HTERT RPE-1 (cell line): ENCODE data around the gene NR2C2AP.
"Not testable (repeated sequence)": the region's sequence is repeated elsewhere in the genome, so short reads cannot be mapped to it uniquely, and the experiment has no call there.

Source experiments
- in situ Hi-C: fragments of 300-500 bp; cut with MboI; formaldehyde crosslinking; loops from 4 replicates; pipeline ENCODE4 v1.14.3; 2020; ENCODE audit warnings: low sequenced_read_pairs

NR2C2AP gene

GRCh38 chr19:19203012-19203856 lies at the start of gene NR2C2AP:
Gene NR2C2AP, minus strand, starts transcription at chr19:19203414. Its CDS starts 354 bp downstream, at chr19:19203060.
- in situ Hi-C loops = no loop called here

DNA sequence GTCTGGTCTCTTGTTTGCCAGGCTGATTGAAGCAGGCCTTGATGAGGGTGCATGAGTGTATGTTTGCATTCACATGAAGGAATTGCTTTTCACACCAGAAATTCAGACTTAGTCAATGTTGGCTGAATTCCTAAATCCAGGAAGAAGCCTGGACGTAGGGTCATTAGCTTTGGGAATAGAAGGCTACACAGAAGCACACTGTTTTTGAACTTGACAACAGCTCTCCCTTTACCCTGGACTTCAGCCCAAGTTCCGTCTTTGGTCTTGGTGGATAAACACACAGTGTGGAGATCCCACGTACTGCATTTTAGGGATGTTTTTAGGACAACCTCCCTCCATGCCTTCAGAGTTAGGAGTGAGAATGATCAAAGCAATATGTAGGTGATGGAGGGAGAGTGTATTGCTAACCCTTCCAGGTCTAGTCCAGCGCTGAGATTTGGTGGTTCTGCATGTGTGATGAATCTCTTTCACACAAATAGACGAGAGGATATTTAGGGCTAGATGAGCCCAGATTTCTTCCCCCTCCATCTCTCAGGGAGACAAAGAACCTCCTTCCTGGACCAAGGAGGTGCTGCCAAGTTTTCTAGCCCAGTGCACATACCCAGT lies 47.1 kb upstream of the NR2C2AP start:
- in situ Hi-C loops = no loop called here

GRCh38 chr19:19240476-19240875 lies 37.3 kb upstream of the NR2C2AP start:
- in situ Hi-C loops = no loop called here

GRCh38 chr19:19239675-19240074 lies 36.5 kb upstream of the NR2C2AP start:
- in situ Hi-C loops = no loop called here

DNA sequence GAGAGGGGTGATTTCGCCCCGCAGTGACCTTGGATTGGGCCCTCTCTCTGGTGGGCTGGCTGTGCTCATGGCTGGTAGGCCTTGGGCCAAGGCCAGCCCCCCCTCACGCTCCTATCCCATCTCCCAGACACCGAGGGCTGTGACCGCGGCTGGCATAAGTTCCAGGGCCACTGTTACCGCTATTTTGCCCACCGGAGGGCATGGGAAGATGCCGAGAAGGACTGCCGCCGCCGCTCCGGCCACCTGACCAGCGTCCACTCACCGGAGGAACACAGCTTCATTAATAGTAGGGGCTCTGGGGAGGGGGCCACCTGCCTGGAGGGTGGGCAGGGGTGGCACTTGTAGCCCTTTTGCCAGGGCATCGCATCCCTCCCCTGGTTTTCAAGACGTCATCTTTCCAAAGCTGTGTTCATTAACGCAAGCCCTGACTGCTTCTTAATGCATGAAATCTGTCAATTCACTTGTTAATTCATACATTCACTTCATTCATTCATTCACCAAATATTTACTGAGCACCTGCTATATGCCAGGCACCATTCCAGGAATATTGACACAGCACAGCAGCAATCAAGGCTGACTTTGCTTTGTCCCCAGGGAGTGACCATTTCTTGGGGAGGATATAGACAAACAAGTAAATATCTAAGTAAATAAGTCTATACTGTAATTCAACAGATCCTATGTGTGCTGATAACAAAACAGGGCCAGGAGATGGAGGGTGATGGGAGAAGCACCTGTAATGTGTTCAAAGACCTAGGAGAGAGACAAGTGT lies 35.1 kb upstream of the NR2C2AP start:
- in situ Hi-C loops = no loop called here

GRCh38 chr19:19236173-19236572 lies 33.0 kb upstream of the NR2C2AP start:
- in situ Hi-C loops = no loop called here

DNA sequence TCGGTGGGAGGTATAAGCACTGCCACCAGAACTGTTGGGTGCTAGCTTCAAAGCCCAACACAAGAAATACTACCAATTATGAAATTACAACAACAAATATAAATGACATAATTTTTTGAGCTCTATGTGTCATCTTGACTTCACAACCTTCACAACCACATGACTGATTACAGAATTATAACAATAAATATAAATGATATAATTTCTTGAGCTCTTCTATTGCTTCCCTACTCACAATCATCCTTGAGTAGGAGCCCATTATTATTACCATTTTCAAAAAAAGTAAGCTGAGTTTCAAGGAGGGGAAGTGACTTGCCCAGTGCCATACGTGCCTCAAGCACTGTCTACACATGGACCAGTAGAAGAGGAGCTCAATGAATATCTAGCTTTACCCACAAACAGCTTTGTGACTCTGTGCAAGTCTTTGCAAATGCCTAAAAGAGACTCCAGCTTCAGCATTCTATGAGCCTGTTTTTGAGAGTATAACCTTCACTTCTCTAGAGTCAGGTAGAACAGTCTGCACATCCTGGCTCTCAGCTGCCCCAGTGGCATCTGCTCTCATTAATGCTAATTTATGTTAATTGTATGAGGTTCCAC lies 31.1 kb upstream of the NR2C2AP start:
- in situ Hi-C loops = no loop called here

- in situ Hi-C loops = no loop called here
Observed at GRCh38 chr19:19232261-19232721, 29.1 kb upstream of the NR2C2AP start.

DNA sequence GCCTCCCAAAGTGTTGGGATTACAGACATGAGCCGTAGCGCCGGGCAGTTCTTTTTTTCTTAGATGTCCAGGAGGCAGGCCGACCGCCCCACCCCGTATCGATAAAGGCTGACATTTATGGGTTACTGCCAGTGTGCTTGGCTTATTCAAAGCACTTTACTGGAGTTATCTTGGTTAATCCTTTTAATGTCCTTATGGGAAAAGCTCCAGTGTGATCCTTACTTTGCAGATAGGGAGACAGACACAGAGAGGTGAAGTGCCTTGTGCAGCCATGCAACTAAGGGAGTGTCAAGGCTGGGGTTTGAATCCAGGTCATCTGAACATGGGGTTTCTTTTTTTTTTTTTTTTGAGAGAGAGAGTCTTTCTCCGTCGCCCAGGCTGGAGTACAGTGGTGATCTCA lies 27.8 kb upstream of the NR2C2AP start:
- in situ Hi-C loops = no loop called here

DNA sequence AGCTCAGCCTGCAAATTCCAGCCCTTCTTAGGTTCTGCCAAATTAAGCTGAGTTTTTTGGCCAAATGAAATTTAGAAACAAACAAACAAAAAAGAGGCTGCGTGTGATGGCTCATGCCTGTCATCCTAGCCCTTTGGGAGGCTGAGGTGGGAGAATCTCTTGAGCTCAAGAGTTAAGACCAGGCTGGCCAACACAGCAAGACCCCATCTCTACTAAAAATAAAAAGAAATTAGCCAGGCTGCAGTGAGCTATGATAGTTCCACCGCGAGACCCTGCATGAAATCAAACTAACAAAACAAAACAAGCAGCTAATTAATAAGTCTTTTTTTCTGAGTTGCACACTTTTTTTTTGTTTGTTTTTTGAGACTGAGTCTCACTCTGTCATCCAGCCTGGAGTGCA lies 26.5 kb upstream of the NR2C2AP start:
- in situ Hi-C loops = no loop called here

DNA sequence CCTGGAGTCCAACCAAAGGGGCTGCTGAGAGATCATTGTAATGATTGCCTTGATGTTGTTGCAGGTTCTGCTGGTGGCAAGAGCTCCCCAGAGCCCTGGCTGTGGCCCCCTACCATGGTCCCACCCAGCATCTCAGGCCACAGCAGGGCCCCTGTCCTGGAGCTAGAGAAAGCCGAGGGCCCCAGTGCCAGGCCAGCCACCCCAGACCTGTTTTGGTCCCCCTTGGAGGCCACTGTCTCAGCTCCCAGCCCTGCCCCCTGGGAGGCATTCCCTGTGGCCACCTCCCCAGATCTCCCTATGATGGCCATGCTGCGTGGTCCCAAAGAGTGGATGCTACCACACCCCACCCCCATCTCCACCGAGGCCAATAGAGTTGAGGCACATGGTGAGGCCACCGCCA lies 24.0 kb upstream of the NR2C2AP start:
- in situ Hi-C loops = no loop called here

DNA sequence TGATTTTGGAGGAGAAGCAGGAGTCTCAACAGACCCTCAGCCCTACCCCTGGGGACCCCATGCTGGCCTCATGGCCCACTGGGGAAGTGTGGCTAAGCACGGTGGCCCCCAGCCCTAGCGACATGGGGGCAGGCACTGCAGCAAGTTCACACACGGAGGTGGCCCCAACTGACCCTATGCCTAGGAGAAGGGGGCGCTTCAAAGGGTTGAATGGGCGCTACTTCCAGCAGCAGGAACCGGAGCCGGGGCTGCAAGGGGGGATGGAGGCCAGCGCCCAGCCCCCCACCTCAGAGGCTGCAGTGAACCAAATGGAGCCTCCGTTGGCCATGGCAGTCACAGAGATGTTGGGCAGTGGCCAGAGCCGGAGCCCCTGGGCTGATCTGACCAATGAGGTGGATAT lies 23.4 kb upstream of the NR2C2AP start:
- in situ Hi-C loops = no loop called here

- in situ Hi-C loops = no loop called here
Observed at GRCh38 chr19:19226204-19226603, 23.0 kb upstream of the NR2C2AP start.

DNA sequence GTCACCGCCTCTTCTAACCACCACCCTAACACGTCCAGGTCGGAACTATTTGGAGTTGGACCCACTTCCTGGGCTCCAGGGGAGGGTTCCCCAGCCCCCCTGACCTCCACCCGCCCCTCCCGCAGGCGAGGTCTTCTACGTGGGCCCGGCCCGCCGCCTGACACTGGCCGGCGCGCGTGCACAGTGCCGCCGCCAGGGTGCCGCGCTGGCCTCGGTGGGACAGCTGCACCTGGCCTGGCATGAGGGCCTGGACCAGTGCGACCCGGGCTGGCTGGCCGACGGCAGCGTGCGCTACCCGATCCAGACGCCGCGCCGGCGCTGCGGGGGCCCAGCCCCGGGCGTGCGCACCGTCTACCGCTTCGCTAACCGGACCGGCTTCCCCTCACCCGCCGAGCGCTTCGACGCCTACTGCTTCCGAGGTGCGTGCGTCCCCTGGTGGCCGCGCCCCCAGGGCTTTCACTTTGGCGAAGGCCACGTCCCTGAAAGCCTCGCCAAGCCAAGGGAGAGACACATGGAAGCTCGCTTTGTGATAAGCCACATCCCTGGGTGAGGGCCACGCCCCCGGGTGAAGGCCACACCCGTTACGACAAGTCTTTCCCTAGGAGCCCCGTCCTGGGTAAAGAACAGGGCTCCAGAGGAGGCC lies 21.8 kb upstream of the NR2C2AP start:
- in situ Hi-C loops = no loop called here

DNA sequence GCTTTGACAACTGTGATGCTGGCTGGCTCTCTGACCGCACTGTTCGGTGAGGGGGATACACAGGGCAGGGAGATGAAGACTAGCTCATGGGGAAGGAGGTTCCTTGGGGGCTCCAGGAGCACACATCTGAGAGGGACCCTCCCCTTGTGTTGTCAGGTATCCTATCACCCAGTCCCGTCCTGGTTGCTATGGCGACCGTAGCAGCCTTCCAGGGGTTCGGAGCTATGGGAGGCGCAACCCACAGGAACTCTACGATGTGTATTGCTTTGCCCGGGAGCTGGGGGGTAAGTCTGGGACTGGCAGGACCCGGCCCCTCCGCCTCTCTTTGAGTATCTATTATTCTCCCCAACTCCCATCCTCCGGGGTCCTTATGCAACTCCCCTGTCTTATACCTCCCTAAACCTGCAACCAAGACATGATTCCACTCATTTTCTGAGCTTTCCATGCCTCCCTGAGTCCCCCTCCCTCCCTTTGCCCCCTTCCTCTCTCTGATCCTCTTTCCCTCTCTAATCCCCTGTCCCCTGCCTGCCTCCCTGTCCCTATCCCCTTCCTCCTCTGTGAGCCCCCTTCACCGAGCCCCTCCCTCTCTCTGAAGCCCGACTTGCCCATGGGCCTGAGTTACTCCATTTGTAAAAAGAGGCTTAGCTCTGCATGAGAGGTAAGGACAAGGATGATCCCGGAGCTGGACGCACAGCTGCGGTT lies 21.1 kb upstream of the NR2C2AP start:
- in situ Hi-C loops = no loop called here

DNA sequence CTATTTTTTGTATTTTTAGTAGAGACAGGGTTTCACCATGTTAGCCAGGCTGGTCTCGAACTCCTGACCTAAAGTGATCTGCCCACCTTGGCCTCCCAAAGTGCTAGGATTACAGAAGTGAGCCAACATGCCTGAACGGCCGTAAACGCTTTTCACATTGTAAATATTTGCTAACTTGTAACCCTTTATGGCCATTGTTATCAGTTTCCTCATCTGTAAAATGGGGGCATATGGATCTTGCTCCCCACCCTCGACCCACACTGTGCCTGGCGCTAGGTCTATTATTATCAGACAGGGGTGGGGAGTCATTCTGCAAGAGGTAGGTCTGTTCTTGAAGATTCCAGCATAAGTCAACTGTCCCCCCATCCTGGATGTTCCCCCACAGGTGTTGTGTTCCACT lies 20.4 kb upstream of the NR2C2AP start:
- in situ Hi-C loops = no loop called here

DNA sequence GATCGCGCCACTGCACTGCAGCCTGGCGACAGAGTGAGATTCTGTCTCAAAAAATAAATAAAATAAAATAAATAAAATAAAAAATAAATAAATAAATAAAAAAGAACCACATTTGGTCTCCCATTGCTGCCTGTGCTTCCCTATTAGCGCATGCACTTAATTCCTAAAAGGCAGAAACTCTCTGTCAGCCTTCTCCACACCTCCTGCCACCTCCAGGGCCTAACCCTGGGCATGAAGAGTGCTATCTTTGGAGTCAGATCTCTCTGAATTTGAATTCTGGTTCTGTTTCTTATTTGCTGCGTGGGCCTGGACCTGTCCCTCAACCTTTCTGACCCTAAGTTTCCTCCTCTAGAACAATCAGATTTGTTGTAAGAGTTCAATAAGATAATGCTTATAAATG lies 19.8 kb upstream of the NR2C2AP start:
- in situ Hi-C loops = no loop called here

DNA sequence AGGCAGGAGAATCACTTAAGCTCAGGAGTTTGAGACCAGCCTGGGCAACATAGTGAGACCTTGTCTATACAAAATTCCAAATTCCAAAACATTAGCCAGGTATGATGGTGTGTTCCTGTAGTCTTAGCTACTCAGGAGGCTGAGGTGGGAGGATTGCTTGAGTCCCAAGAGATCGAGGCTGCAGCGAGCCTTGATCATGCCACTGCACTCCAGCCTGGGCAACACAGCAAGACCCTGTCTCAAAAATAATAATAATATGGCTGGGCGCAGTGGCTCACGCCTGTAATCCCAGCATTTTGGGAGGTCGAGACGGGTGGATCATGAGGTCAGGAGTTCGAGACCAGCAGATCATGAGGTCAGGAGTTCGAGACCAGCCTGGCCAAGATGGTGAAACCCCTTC lies 17.8 kb upstream of the NR2C2AP start:
- in situ Hi-C loops = not testable (repeated sequence)

DNA sequence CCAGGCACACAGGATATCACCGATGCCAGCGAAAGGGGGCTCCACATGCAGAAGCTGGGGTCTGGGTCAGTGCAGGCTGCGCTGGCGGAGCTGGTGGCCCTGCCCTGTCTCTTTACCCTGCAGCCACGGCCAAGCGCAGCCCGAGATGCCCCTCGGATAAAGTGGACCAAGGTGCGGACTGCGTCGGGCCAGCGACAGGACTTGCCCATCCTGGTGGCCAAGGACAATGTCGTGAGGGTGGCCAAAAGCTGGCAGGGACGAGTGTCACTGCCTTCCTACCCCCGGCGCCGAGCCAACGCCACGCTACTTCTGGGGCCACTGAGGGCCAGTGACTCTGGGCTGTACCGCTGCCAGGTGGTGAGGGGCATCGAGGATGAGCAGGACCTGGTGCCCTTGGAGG lies 15.7 kb upstream of the NR2C2AP start:
- in situ Hi-C loops = no loop called here

GRCh38 chr19:19217099-19217498 lies 13.9 kb upstream of the NR2C2AP start:
- in situ Hi-C loops = no loop called here
